Measurements from ENCODE around the gene MAP2.
"Not testable (repeated sequence)": the region's sequence is repeated elsewhere in the genome, so short reads cannot be mapped to it uniquely, and the experiment has no call there.

Gene MAP2

GRCh38 chr2:209584472-209584871 lies 160.6 kb downstream of the MAP2 start:
- TF ChIP-seq CTCF (IDR thresholded peaks at IDR 0.05; ENCODE audit: low read depth, low read length) = no peak
- H3K4me3 ChIP-seq (ENCODE audit: low read depth, low read length) = no peak overlapping the region
- no peaks in the 10 kb centered on the region for H3K36me3 ChIP-seq
- DNase-seq = no peak
- H3K9me3 ChIP-seq (ENCODE audit: severe bottlenecking) = no peaks in the 10 kb centered on the region
- no peak overlapping the region for H3K27ac ChIP-seq
- H3K27me3 ChIP-seq (ENCODE audit: insufficient read depth, low read depth, severe bottlenecking) = no peaks in the 10 kb centered on the region

- DNase-seq = no peak
- Histone ChIP-seq H3K36me3 (no peaks in the 10 kb centered on the region), H3K27me3 (ENCODE audit: insufficient read depth, low read depth, severe bottlenecking) (no peaks in the 10 kb centered on the region), H3K27ac (no peak overlapping the region), H3K4me3 (ENCODE audit: low read depth, low read length) (no peak overlapping the region), H3K9me3 (ENCODE audit: severe bottlenecking) (no peaks in the 10 kb centered on the region)
- TF ChIP-seq CTCF (IDR thresholded peaks at IDR 0.05; ENCODE audit: low read depth, low read length) = no peak
Observed at GRCh38 chr2:209584915-209585314, 161.1 kb downstream of the MAP2 start.

- H3K36me3 ChIP-seq = no peaks in the 10 kb centered on the region
- no peak for TF ChIP-seq CTCF (IDR thresholded peaks at IDR 0.05; ENCODE audit: low read depth, low read length)
- H3K4me3 ChIP-seq (ENCODE audit: low read depth, low read length) = no peak overlapping the region
- no peak for DNase-seq
- no peaks in the 10 kb centered on the region for H3K9me3 ChIP-seq (ENCODE audit: severe bottlenecking)
- no peaks in the 10 kb centered on the region for H3K27me3 ChIP-seq (ENCODE audit: insufficient read depth, low read depth, severe bottlenecking)
- no peak overlapping the region for H3K27ac ChIP-seq
Observed at GRCh38 chr2:209591021-209591420, 167.2 kb downstream of the MAP2 start.

GRCh38 chr2:209592106-209592505 lies 168.3 kb downstream of the MAP2 start:
- H3K4me3 ChIP-seq (ENCODE audit: low read depth, low read length) = no peak overlapping the region
- H3K9me3 ChIP-seq (ENCODE audit: severe bottlenecking) = no peaks in the 10 kb centered on the region
- no peaks in the 10 kb centered on the region for H3K27me3 ChIP-seq (ENCODE audit: insufficient read depth, low read depth, severe bottlenecking)
- DNase-seq = no peak
- no peak overlapping the region for H3K27ac ChIP-seq
- TF ChIP-seq CTCF (IDR thresholded peaks at IDR 0.05; ENCODE audit: low read depth, low read length) = no peak
- H3K36me3 ChIP-seq = no peaks in the 10 kb centered on the region

- DNase-seq = no peak
- Histone ChIP-seq H3K27ac (no peak overlapping the region), H3K4me3 (ENCODE audit: low read depth, low read length) (no peak overlapping the region), H3K36me3 (no peaks in the 10 kb centered on the region), H3K9me3 (ENCODE audit: severe bottlenecking) (no peaks in the 10 kb centered on the region), H3K27me3 (ENCODE audit: insufficient read depth, low read depth, severe bottlenecking) (no peaks in the 10 kb centered on the region)
- TF ChIP-seq CTCF (IDR thresholded peaks at IDR 0.05; ENCODE audit: low read depth, low read length) = no peak
Observed at GRCh38 chr2:209593930-209594329, 170.1 kb downstream of the MAP2 start.

GRCh38 chr2:209596262-209596661 lies 172.4 kb downstream of the MAP2 start:
- no peak for TF ChIP-seq CTCF (IDR thresholded peaks at IDR 0.05; ENCODE audit: low read depth, low read length)
- H3K36me3 ChIP-seq = no peaks in the 10 kb centered on the region
- H3K27me3 ChIP-seq (ENCODE audit: insufficient read depth, low read depth, severe bottlenecking) = no peaks in the 10 kb centered on the region
- no peaks in the 10 kb centered on the region for H3K9me3 ChIP-seq (ENCODE audit: severe bottlenecking)
- no peak for DNase-seq
- no peak overlapping the region for H3K27ac ChIP-seq
- no peak overlapping the region for H3K4me3 ChIP-seq (ENCODE audit: low read depth, low read length)

- not testable (repeated sequence) for H3K9me3 ChIP-seq (ENCODE audit: severe bottlenecking); DNase-seq; H3K36me3 ChIP-seq
Observed at GRCh38 chr2:209598227-209598626, 174.4 kb downstream of the MAP2 start.

More at GRCh38 chr2:209598227-209598626, 174.4 kb downstream of the MAP2 start:
- not testable (repeated sequence) for H3K27ac ChIP-seq; H3K4me3 ChIP-seq (ENCODE audit: low read depth, low read length); H3K27me3 ChIP-seq (ENCODE audit: insufficient read depth, low read depth, severe bottlenecking)
